ENCODE measurements around the gene CNKSR1.

Gene CNKSR1

DNA sequence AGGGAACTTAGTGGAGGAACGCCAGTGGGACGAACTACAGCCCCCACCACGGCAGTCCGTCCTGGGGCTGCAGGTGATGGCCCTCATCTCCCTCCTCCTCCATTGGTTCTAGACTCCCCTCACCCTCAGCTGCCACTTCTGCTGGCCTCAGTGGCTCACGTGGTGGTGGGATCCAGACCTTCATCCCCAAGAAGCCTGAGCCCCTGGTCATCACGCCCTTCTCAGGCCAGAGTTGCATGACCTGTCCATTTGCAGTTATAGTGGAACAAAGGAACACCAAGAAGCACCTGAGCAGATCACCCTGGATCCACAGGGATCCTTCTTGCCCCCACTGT lies 31.4 kb upstream of the CNKSR1 start:
- no peaks in the 10 kb centered on the region for H3K36me3 ChIP-seq (ENCODE audit: control insufficient read depth in 2 of 2, insufficient read depth in 2 of 2, low read length in 2 of 2)
- H3K4me1 ChIP-seq (ENCODE audit: control insufficient read depth in 2 of 2, insufficient read depth in 2 of 2, low read length in 2 of 2): peaks cover 0 to 2% of the 10 kb centered on the region in 2 donors
- H3K9ac ChIP-seq (ENCODE audit: low read depth in 1 of 2, low read length in 2 of 2): no peak overlapping the region
- peaks cover 0 to 6% of the 10 kb centered on the region in 2 donors for H3K27me3 ChIP-seq (ENCODE audit: control insufficient read depth in 2 of 2, insufficient read depth in 2 of 2, low read length in 2 of 2)
- H3K4me3 ChIP-seq (ENCODE audit: low read length in 2 of 2): no peak overlapping the region
- H3K27ac ChIP-seq (ENCODE audit: low read depth in 2 of 2, low read length in 2 of 2): no peak overlapping the region
- no peaks in the 10 kb centered on the region for H3K9me3 ChIP-seq (ENCODE audit: control insufficient read depth in 2 of 2, low read length in 2 of 2)

DNA sequence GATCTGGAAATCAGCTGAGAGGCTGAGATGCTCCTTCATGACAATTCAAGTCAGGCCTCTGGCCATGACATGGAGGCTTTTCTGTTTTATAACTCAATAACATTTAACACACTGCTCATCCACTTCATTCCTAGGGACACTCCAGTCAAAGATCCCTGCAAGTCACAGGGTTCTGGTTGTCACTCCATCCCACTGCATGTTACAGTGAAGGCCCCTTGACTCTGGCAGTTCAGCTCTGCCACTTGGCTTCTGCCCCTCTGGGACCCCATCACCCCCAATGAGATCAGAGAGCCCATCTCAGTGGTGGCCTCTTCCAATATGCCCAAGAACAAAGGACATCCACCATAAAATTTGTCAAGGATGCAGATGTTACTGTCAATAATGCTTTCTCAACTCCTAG lies 28.4 kb upstream of the CNKSR1 start:
- H3K9me3 ChIP-seq (ENCODE audit: control insufficient read depth in 2 of 2, low read length in 2 of 2): no peaks in the 10 kb centered on the region
- no peaks in the 10 kb centered on the region for H3K36me3 ChIP-seq (ENCODE audit: control insufficient read depth in 2 of 2, insufficient read depth in 2 of 2, low read length in 2 of 2)
- no peak overlapping the region for H3K4me3 ChIP-seq (ENCODE audit: low read length in 2 of 2)
- H3K27ac ChIP-seq (ENCODE audit: low read depth in 2 of 2, low read length in 2 of 2): no peak overlapping the region
- no peak overlapping the region for H3K9ac ChIP-seq (ENCODE audit: low read depth in 1 of 2, low read length in 2 of 2)
- peaks cover 0 to 2% of the 10 kb centered on the region in 2 donors for H3K4me1 ChIP-seq (ENCODE audit: control insufficient read depth in 2 of 2, insufficient read depth in 2 of 2, low read length in 2 of 2)
- peaks cover 0 to 6% of the 10 kb centered on the region in 2 donors for H3K27me3 ChIP-seq (ENCODE audit: control insufficient read depth in 2 of 2, insufficient read depth in 2 of 2, low read length in 2 of 2)

DNA sequence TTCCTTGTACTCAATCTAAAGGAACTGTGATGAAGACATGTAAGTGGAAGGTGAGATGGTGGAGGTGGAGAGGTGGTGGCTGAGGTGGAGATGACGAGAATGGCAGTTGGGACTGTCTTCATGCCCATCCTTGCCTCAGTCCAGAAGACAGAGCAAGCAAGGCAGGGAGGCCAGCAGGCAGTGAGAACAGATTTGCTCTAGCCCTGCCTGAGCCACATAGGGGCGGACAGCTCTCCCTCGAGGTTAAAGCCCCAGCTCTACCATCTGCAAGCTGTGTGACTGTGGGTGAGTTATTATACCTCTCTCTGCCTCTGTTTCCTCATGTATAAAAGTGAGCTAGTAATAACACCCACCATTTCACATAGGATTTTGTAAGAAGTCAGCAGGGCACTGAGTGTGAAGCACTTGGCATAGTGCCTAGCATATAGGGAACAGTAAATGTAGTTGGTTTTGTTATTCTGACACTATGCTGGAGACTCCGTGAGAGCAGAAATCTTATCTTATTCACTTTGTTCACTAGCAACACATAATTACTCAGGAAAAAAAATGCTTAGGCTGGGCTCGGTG lies 23.2 kb upstream of the CNKSR1 start:
- no peaks in the 10 kb centered on the region for H3K36me3 ChIP-seq (ENCODE audit: control insufficient read depth in 2 of 2, insufficient read depth in 2 of 2, low read length in 2 of 2)
- H3K9ac ChIP-seq (ENCODE audit: low read depth in 1 of 2, low read length in 2 of 2): no peak overlapping the region
- no peak overlapping the region for H3K27ac ChIP-seq (ENCODE audit: low read depth in 2 of 2, low read length in 2 of 2)
- no peak overlapping the region for H3K4me3 ChIP-seq (ENCODE audit: low read length in 2 of 2)
- peaks cover 8 to 10% of the 10 kb centered on the region in 2 donors for H3K27me3 ChIP-seq (ENCODE audit: control insufficient read depth in 2 of 2, insufficient read depth in 2 of 2, low read length in 2 of 2)
- no peaks in the 10 kb centered on the region for H3K9me3 ChIP-seq (ENCODE audit: control insufficient read depth in 2 of 2, low read length in 2 of 2)
- no peaks in the 10 kb centered on the region for H3K4me1 ChIP-seq (ENCODE audit: control insufficient read depth in 2 of 2, insufficient read depth in 2 of 2, low read length in 2 of 2)

DNA sequence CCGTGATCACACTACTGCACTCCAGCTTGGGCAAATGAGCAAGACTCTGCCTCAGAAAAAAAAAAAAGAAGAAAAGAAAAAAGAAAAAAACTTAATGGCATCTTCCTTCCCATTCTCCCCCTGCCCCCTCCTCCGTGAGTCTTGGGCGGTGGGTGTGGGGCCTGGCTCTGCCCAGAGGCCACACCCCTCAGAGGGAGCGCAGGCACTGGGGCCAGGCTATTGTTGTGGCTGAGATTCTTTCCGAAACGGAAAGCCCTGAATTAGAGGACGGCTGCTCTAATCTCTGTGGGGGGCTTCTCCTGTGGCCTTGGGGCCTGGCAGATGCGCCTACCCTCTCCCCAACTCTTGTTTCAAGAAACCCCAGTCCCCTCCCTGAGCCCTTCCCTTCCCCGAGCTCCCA lies 22.5 kb upstream of the CNKSR1 start:
- Histone ChIP-seq H3K36me3 (ENCODE audit: control insufficient read depth in 2 of 2, insufficient read depth in 2 of 2, low read length in 2 of 2) (no peaks in the 10 kb centered on the region), H3K9me3 (ENCODE audit: control insufficient read depth in 2 of 2, low read length in 2 of 2) (no peaks in the 10 kb centered on the region), H3K27me3 (ENCODE audit: control insufficient read depth in 2 of 2, insufficient read depth in 2 of 2, low read length in 2 of 2) (peaks cover 7 to 10% of the 10 kb centered on the region in 2 donors), H3K27ac (ENCODE audit: low read depth in 2 of 2, low read length in 2 of 2) (no peak overlapping the region), H3K4me3 (ENCODE audit: low read length in 2 of 2) (no peak overlapping the region), H3K4me1 (ENCODE audit: control insufficient read depth in 2 of 2, insufficient read depth in 2 of 2, low read length in 2 of 2) (no peaks in the 10 kb centered on the region), H3K9ac (ENCODE audit: low read depth in 1 of 2, low read length in 2 of 2) (no peak overlapping the region)

DNA sequence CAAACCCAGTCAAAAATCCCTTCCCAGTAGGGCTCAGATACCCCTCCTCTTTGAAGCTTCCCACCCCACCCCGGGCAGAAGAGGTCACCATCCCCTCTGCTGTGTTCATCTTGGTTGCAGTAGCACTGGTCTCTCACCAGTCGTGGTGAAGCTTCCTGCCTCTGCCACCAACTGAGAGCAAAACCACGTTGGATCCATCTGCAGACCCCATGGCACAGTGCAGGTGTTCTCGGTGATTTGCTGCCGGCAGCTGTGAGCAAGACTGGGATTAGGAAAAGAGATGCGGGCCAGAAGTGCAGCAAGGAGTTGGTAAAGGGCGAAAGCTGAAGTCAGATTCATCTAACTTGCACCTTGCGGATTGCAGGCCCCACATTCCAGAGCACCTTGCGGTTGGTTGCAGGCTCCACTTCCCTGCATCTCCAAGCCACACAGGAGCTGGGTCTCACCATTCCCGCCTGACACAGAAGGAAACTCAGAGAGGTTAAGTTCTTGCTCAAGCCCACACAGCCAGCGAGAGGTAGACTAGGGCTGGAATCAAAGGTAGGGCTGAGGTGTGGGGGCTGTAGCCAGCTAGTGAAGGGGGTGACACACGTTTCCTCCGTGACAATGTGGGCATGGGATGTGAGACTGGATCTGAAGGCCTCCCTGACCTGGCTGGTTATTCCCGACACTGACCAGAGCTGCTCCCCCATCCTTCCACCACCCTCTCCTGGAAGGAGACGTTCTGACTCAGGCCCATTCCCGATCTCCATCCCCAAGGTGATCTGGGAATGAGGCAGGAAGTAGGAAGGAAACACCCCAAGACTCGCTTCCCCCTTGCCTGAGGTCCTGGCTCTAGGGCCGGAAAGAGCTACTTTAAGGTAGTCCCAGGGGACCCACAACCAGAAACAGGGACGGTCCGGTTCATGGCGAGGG lies 21.7 kb upstream of the CNKSR1 start:
- Histone ChIP-seq H3K9me3 (ENCODE audit: control insufficient read depth in 2 of 2, low read length in 2 of 2) (no peaks in the 10 kb centered on the region), H3K9ac (ENCODE audit: low read depth in 1 of 2, low read length in 2 of 2) (no peak overlapping the region), H3K27ac (ENCODE audit: low read depth in 2 of 2, low read length in 2 of 2) (peak overlapping the region in 1 of 2 donors; percentile 9), H3K4me1 (ENCODE audit: control insufficient read depth in 2 of 2, insufficient read depth in 2 of 2, low read length in 2 of 2) (no peaks in the 10 kb centered on the region), H3K27me3 (ENCODE audit: control insufficient read depth in 2 of 2, insufficient read depth in 2 of 2, low read length in 2 of 2) (peaks cover 7 to 10% of the 10 kb centered on the region in 2 donors), H3K36me3 (ENCODE audit: control insufficient read depth in 2 of 2, insufficient read depth in 2 of 2, low read length in 2 of 2) (no peaks in the 10 kb centered on the region), H3K4me3 (ENCODE audit: low read length in 2 of 2) (no peak overlapping the region)

DNA sequence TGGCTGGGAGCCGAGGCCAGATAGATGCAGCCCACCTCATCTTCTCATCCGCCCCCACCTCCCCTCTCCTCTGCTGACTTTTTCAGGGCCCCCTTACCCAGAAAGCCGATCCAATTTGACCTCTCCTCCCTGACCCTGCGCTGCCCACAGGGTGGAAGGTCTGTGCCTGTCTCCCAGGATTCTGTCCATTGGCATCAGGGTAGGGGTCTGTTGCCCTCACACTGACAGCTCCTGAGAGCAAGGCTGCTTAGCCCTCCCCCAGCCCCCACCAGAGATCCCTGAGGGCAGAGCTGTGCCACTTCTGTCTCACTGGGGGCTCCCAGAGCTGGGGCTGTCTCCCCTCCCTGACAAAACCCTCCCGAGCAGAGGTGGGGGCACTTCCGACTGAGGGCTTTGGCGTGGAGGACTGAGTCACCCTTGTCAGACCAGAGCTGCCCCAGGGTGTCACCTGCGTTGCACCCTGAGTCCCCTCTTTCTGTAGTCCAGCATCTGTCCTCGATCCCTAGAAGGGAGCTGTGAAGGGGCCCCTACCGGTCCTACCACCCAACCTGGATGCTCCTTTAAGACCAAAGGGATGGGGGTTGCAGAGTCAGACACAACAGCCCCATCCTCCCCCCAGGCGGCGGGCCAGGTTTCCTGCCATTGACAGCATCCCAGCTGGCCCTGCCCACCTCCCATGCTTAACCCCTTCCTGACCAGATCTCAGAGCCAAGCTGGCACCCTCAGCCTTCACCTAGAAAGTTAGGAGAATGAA lies 20.8 kb upstream of the CNKSR1 start:
- no peaks in the 10 kb centered on the region for H3K36me3 ChIP-seq (ENCODE audit: control insufficient read depth in 2 of 2, insufficient read depth in 2 of 2, low read length in 2 of 2)
- no peak overlapping the region for H3K4me3 ChIP-seq (ENCODE audit: low read length in 2 of 2)
- no peak overlapping the region for H3K27ac ChIP-seq (ENCODE audit: low read depth in 2 of 2, low read length in 2 of 2)
- H3K9me3 ChIP-seq (ENCODE audit: control insufficient read depth in 2 of 2, low read length in 2 of 2): no peaks in the 10 kb centered on the region
- peaks cover 13 to 16% of the 10 kb centered on the region in 2 donors for H3K27me3 ChIP-seq (ENCODE audit: control insufficient read depth in 2 of 2, insufficient read depth in 2 of 2, low read length in 2 of 2)
- no peak overlapping the region for H3K9ac ChIP-seq (ENCODE audit: low read depth in 1 of 2, low read length in 2 of 2)
- peaks cover 3 to 5% of the 10 kb centered on the region in 2 donors for H3K4me1 ChIP-seq (ENCODE audit: control insufficient read depth in 2 of 2, insufficient read depth in 2 of 2, low read length in 2 of 2)

DNA sequence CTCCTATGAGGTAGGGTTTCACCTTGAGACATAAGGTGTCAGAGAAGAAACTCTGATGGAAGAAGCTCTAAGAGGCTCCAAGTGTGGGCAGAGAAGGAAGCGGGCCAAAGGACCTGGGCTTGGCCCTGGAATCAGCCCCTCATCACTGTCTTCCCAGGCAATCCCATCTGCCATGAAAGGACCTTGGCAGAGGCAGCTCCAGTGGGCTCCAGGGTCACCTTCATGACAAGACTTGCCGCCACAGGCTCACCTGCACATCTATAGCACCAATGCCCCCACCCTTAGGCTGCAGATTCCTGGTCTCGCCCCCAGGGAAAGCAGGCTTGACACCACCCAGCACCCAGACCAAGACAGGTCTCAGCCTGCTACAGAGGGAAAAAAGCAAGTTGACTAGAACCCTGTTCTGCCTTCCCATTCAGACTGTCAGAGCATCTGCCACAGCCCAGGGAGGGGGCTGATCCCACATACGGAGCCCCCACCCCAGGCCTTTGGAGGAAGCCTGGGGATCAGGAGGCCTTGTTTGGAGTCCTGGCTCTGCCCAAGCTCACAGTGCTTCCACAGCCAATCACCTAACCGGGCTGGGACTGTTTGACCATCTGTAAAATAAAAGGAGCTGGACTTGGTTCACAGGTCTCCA lies 18.9 kb upstream of the CNKSR1 start:
- Histone ChIP-seq H3K27ac (ENCODE audit: low read depth in 2 of 2, low read length in 2 of 2) (no peak overlapping the region), H3K36me3 (ENCODE audit: control insufficient read depth in 2 of 2, insufficient read depth in 2 of 2, low read length in 2 of 2) (no peaks in the 10 kb centered on the region), H3K9ac (ENCODE audit: low read depth in 1 of 2, low read length in 2 of 2) (no peak overlapping the region), H3K9me3 (ENCODE audit: control insufficient read depth in 2 of 2, low read length in 2 of 2) (no peaks in the 10 kb centered on the region), H3K27me3 (ENCODE audit: control insufficient read depth in 2 of 2, insufficient read depth in 2 of 2, low read length in 2 of 2) (peaks cover 20 to 21% of the 10 kb centered on the region in 2 donors), H3K4me1 (ENCODE audit: control insufficient read depth in 2 of 2, insufficient read depth in 2 of 2, low read length in 2 of 2) (peaks cover 6 to 7% of the 10 kb centered on the region in 2 donors), H3K4me3 (ENCODE audit: low read length in 2 of 2) (no peak overlapping the region)

DNA sequence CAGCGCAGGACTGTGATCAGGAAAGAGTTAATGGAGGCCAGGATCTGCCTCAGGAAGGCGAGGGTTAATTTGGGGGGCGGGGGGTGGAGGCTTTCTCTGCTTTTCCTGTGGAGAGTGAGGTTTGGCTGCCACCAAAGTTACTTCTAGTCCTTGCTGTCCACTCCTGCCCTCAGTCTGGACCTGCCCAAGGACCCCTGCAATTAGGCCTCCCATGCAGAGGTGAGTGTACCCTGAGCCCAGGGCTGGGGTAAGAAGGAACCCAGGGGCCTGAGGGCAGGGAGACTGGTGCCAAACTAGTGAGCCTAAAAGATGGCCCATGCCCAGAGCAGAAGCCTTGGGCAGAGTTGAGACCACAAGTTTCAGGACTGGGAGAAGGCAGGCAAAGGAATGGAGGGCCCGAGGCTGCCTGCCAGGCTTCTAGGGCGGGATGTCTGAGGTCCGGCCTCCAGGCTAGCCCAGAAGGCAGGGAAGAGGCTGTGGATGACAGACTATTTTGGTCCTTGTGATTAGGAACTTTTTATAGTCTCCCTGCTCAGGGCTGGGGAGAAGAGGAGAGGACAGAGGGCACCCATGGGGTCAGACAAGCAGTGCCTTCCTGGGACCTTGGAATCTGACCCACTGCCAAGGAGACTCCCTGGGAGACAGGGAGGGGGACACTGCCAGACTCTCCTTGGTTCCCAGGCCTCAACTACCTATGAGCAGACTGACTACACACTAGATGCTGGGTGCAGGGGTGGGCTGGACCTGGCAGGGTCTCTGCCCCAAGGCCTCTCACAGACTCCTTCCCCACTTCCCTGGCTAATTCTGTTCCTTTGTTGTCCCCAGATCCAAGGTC lies 18.2 kb upstream of the CNKSR1 start, which contains the start of gene FAM110D:
FAM110D (plus strand) TSS at position 172 of the 835 bp plus-strand sequence. CDS start 2,213 bp downstream, outside the sequence.
- Histone ChIP-seq H3K27me3 (ENCODE audit: control insufficient read depth in 2 of 2, insufficient read depth in 2 of 2, low read length in 2 of 2) (peaks cover 21 to 25% of the 10 kb centered on the region in 2 donors), H3K9me3 (ENCODE audit: control insufficient read depth in 2 of 2, low read length in 2 of 2) (no peaks in the 10 kb centered on the region), H3K4me1 (ENCODE audit: control insufficient read depth in 2 of 2, insufficient read depth in 2 of 2, low read length in 2 of 2) (peaks cover 8 to 10% of the 10 kb centered on the region in 2 donors), H3K4me3 (ENCODE audit: low read length in 2 of 2) (peak within 1 kb of the TSS in 1 of 2 donors; percentile 20), H3K27ac (ENCODE audit: low read depth in 2 of 2, low read length in 2 of 2) (no peak within 1 kb of the TSS), H3K9ac (ENCODE audit: low read depth in 1 of 2, low read length in 2 of 2) (no peak within 1 kb of the TSS), H3K36me3 (ENCODE audit: control insufficient read depth in 2 of 2, insufficient read depth in 2 of 2, low read length in 2 of 2) (no peaks in the 10 kb centered on the region)

DNA sequence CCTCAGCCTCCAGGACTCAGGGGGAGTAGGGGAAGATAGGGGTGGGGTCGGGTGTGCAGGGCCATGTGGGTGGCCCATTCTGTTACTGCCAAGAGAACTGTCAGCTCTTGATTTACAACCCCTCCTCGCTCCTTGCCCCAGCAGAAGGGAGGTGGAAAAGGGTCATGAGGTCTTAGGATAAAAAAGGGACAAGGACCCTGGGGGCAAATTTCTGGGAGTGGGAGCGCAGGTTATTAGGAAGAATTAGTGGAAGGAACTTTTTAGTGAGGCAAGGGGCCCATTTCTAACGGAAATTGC lies 17.6 kb upstream of the CNKSR1 start:
- peaks cover 21 to 25% of the 10 kb centered on the region in 2 donors for H3K27me3 ChIP-seq (ENCODE audit: control insufficient read depth in 2 of 2, insufficient read depth in 2 of 2, low read length in 2 of 2)
- no peaks in the 10 kb centered on the region for H3K36me3 ChIP-seq (ENCODE audit: control insufficient read depth in 2 of 2, insufficient read depth in 2 of 2, low read length in 2 of 2)
- H3K4me3 ChIP-seq (ENCODE audit: low read length in 2 of 2): no peak overlapping the region
- no peak overlapping the region for H3K27ac ChIP-seq (ENCODE audit: low read depth in 2 of 2, low read length in 2 of 2)
- H3K4me1 ChIP-seq (ENCODE audit: control insufficient read depth in 2 of 2, insufficient read depth in 2 of 2, low read length in 2 of 2): peaks cover 8 to 12% of the 10 kb centered on the region in 2 donors
- no peaks in the 10 kb centered on the region for H3K9me3 ChIP-seq (ENCODE audit: control insufficient read depth in 2 of 2, low read length in 2 of 2)
- no peak overlapping the region for H3K9ac ChIP-seq (ENCODE audit: low read depth in 1 of 2, low read length in 2 of 2)

Data from mucosa of rectum (tissue), 2 donors.